HT-29 (cell line): ENCODE measurements around the gene SLC17A9. TPM values are rescaled to one million over a fixed set of nuclear protein-coding genes. Genes with fewer than 3 reads are reported as not detected.

ENCODE experiments used
- DNase-seq: peaks from one replicate; pipeline ENCODE4 v3.0.0-alpha.2; 2015; ENCODE audit warnings: low spot score
- total RNA-seq: library from RNA; depleted of rRNA; stranded (reverse); fragments of >200 nt; shearing (Covaris generic); gene quantifications from 2 replicates; pipeline ENCODE4 v1.2.3, GENCODE V29; 2014

The SLC17A9 gene
- total RNA-seq, 1 experiment from 2014 or later = 127 TPM

DNA sequence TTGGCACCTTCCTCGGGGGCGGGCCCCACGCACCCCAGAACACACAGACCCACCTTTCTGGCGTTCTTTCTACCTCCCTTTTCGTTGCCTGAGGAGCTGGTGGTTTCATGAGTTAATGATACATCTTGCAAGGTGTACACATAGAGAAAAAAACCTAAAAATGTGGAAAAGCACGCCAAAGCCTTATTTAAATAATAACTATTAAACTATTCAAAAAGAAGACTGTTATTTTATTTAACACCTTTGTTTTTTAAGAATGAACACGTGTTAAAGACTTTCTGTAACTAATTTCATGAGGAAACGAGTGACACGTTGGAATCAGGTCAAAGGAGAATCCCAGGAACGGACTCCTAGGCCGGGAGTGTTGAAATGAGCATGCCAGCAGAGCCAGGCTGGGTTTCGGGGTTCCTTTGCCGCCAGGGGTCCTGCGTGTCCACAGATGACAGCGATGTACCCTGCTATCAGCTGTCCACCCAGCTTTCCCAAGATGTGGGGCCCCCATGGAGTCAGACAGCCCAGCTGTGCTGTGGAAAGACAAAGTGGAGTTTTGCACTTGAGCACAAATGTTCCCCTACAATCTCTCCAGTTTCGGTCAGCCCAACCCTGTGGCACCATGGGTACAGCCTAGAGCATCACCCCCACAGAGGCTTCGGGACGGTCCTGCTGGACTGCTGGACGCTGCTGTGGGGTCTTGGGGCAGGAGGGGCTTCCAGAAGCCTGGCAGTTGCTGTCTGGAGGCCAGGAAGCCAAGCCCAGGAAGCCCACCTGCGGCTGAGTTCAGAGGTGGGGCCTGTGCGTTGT lies 16.1 kb downstream of the SLC17A9 start:
- no peak for DNase-seq

DNA sequence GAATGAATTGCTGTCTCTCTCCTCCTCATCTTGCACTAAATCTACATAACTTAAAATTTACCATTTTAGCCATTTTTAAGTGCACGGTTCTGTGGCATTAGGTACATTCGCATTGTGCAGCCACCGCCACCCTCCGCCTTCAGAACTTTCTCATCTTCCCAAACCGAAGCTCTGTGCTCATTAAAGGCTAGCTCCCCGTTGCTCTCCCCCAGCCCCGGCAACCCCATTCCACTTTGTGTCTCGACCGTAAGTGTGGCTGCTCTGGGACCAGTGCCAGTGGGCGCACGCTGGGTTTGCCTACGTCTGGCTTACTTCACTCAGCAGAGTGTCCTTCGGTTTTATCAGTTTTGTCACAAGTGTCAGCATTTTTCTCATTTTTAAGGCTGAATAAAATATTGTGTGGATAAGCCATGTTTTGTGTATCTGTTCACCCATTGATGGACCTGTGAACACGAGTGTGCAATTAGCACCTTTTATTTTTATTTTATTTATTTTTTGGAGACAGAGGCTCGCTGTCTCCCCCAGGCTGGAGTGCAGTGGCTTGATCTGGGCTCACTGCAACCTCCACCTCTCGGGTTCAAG lies 16.8 kb downstream of the SLC17A9 start:
- no peak for DNase-seq

DNA sequence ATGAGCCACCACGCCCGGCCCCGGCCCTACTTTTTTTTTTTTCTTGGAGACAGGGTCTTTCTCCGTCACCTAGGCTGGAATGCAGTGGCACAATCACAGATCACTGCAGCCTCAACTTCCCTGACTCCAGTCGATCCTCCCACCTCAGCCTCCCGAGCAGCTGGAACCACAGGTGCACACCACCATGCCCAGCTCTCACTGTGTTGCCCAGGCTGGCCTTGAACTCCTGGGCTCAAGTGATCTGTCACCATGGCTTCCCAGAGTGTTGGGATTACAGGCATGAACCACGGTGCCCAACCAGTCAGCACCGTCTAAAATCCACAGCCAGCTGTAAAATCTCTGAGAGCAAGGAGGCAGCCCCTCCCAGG lies 17.4 kb downstream of the SLC17A9 start:
- DNase-seq = no peak

DNA sequence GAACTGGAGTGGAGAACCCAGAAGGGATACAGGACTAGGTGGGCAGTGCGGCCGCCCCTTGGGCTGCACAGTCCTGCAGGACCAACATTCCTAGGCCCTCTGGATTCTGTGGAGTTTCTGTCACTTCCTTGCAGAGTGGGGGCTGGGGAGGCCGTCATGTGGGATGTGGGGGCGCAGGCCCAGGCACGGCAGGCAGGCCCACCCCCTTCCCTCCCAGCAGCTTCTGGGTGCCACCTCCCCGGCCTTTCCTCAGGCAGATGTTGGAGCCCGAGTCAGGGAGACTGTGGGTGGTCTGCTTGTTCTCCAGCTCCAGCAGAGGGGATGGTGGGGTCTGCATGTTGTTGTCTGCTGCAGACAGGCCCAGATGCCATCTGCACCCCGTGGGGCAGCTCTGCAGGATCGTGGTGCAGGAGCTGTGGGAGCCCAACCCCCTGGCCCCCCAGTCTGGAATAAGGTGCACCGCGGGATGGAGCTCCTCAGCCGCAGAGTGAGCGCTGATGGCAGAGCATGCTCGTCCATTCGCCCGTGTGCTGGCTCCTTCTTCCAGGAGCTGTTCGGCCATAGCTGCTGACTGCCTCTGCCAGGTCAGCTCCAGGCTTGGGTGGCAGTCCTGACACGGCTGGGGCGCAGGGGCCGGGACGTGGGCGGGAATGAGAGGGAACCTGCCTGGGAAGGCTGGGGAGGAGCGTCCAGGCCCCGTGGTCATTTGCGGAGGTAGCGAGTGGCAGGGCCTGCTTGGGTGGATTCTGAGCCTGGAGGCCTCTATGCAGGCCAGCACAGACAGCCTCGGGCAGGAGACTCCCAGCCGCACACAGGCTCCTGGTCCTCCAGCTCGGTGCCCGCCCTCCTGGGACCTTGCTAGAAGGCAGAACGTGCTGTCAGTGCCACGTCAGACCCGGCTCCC lies 18.1 kb downstream of the SLC17A9 start:
- DNase-seq = peak; percentile 52

DNA sequence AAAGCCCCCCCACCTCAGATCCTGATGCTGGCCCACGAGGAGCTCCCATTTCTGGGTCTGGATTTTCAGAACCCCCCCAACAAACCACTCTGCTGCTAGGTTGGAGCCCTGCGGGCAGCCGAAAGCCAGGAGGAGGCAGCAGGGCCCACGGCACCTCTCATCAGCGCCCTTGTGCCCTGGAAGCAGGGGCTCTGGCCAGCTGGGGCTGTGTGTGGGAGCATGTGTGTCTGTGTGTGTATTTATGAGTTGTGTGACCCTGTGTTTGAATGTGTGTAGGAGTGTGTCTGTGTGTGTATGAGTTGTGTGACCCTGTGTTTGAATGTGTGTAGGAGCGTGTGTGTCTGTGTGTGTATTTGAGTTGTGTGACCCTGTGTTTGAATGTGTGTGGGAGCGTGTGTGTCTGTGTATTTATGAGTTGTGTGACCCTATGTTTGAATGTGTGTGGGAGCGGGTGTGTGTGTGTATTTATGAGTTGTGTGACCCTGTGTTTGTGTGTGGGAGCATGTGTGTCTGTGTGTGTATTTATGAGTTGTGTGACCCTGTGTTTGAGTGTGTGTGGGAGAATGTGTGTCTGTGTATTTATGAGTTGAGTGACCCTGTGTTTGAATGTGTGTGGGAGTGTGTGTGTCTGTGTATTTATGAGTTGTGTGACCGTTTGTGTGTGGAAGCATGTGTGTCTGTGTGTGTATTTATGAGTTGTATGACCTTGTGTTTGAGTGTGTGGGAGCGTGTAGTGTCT lies 18.9 kb downstream of the SLC17A9 start:
- no peak for DNase-seq

DNA sequence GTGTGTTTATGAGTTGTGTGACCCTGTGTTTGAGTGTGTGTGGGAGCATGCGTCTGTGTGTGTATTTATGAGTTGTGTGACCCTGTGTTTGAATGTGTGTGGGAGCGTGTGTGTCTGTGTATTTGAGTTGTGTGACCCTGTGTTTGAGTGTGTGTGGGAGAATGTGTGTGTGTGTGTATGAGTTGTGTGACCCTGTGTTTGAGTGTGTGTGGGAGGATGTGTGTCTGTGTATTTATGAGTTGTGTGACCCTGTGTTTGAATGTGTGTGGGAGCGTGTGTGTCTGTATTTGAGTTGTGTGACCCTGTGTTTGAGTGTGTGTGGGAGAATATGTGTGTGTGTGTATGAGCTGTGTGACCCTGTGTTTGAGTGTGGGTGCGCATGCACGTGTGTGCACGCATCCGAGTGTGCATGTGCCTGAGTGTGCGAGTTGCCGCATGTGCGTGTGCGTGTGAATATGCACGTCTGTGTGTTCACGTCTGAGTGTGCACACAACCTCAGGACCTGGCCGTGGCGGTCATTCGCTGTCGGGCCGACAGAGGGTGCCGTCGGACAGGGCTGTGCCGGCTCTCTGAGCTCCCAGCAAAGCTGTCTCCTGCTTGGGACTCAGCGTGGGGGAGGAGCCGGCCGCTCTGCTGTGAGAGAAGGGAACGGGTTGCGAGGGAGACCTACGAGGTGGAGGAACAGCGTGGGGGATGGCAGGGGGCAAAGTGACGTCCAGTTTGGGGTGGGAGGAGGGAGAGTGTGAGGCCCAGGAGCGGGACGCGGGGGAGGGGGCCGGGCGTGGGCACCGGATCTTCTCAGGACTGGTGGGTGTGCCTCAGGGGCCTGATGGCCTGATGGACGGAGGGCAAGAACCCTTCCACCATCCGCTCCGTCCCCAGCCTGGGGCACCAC lies 19.7 kb downstream of the SLC17A9 start:
- DNase-seq = peak; percentile 94

DNA sequence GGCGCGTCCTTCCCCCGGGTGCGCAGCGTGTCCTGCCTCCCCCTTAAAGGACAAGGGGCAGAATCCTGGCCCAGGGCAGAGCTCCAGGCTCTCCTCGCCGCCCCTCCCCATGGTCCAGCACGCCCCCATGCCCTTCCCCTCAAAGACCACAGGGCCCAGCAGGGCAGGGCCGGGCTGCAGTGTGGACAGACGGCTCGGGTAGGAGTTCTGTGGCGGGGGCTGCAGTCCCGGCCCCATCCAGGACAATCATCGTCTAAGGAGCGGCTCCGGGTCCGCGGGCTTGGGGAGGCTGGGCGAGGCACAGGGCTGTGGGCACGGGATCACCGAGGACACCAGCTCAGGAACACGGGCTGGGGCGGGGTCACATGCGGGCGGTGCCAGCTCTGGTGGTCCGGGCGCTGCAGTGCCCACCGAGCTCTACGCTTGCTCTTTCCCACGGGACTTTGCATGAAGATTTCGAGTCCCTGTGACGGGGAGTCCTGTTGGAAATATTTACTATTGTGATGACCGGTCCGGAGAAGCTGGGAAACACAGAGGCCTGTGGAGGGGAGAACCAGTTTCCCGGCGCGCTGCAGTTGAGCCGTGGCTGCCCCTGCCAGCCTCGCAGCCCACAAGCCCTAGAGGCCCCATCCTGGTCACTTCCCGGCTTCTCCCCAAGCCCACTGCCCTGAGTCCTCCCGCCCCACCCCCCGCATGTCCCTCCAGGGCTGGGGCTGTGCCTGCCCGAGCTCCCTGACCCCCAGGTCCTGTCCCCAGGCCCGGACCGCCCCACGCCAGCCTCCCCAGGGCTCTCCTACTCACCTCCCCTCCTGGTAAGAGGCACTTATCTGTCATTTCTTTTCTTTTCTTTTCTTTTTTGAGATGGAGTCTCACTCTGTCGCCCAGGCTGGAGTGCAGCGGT lies 20.6 kb downstream of the SLC17A9 start:
- no peak for DNase-seq

DNA sequence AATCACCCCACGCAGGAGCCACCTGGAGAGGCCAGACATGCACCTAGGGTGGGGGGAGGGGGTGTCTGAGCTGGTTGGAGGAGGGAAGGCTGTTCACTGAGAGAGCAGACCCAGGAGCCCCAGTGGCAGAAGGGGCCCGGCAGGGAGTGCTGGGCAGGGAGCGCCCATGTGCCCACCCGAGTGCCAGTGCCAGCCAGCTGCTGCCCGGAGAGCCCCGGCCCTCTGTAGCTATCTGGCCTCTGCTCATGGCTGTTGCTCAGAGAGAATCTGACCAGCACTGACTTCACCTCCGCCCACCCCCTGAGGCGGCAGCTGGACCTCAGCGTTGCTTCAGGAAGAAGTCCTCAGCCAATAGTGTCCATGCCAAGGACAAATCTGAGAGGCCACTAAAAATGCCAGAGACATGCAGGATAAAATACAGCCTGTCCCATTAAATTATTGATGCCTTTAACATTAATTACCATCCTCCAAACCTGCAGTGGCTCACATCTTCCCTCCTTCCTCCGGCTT lies 22.8 kb downstream of the SLC17A9 start:
- no peak for DNase-seq

DNA sequence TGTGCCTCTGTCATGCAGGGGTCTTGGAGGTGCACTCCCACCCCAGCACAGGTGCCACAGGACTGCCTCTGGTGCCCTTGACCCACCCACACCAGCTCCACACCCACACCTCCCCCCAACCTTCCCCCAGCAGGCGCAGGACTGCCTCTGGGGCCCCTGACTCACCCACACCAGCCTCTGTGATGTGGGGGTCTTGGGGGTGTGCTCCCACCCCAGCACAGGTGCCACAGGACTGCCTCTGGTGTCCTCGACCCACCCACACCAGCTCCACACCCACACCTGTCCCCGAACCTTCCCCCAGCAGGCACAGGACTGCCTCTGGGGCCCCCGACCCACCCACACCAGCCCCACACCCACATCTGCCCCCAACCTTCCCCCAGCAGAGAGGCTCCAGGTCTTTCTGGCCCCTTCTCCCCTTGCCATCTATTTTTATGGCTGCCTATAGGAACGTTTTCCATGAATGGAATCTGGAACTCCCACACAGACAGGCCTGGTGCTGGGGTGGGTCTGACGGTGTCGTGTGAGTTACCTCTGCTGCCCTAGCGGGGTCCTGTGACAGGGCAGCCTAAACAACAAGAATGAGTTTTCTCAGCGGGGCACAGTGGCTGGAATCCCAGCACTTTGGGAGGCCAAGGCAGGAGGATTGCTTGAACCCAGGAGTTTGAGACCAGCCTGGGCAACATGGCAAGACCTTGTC lies 23.5 kb downstream of the SLC17A9 start:
- no peak for DNase-seq

DNA sequence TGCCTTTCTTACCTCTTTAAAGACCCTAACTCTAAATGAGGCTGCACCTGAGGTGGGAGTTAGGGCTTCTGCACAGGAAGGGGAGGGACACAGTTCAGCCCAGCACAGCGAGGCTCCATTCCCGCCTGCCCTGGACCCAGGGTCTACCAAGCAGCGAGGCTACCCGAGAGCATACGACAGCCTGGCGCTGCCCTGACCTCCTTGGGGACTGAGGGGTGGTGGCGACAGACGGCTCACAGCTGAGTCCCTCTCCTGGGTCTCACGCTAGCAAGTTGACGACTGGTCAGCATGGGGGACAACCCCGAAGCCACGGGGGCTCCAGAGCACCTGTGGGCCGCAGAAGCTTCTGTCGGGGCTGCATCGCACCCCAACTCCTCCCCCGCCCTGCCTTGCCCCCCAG lies 24.4 kb downstream of the SLC17A9 start:
- no peak for DNase-seq

DNA sequence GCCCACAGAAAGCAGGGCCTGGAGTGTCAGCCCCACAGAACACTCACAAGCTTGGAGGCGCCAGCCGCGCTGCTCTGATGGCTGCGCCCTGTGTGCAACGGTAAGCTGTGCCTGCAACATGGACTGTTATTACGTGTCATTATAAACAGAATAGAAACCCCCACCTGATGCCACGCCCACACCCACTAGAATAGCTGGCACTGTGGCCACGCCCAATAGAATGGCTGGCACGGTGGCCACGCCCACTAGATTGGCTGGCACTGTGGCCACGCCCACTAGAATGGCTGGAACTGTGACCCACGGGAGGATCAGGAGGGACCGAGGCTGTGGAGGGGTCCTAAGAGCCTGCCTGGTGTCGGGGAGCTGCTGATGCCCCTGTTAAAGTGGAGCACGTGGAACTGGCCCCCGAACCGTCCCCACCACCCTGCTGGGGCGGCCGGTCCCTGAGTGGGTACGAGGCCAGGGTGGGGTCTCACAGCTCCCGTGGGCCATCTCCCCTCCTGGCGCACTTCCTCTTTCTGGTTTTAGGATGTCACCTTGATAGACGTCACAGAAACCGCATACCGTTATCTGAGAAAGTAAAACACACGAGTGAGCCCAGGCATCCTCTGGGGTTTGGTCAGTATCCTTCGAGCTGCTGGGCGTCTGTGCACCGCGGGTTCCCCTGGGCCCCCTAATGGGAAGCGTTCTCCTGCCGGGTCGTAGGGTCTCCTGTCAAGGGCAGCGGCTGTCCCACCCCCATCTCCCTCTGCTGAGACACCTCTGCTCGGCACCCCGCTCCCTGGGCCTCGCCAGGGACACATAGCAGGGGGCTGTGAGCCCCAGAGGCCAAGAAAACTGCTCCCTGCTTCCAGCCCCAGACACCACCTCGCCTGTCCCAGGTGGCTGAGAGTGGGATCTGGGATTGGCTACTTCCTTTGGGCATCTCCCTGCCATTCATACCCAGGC lies 25.4 kb downstream of the SLC17A9 start:
- peak; percentile 80 for DNase-seq

DNA sequence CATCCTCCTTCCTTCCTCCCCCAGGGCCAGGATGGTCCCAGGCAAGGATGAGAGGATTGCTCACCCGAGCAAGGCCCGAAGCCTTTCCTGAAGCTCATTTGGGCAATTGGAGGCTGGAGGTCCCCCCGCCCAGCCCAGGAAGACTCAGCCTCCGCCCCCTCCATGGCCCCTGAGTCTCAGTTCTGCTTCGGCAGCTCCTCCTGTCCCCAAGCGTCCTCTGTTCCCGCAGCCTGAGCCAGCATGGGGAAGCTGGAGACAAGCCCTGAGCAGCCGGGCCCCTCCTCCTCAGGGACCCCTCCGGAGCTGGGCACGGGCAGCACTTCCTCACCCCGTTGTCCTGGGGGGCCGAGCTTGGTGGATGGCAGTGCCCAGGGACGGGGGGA lies 26.0 kb downstream of the SLC17A9 start:
- no peak for DNase-seq

DNA sequence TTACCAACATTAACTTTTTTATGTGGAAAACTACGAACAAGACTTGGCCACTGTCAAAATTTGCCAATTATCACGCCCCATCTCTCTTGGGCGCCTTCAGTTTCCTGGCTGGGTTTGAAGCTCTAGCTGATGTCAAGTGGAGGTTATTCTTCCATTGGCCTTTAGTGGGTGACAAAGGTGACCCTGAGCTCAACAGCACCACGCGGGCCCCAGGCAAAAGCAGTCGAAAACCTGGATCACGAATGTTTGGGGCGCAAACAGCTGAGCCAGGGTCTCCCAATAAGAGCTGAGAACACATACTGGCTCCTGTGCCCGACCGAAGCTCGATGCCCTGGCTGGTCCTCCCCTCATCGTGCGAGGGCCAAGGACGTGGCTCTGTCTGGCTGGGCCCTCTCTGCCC lies 26.8 kb downstream of the SLC17A9 start:
- no peak for DNase-seq

DNA sequence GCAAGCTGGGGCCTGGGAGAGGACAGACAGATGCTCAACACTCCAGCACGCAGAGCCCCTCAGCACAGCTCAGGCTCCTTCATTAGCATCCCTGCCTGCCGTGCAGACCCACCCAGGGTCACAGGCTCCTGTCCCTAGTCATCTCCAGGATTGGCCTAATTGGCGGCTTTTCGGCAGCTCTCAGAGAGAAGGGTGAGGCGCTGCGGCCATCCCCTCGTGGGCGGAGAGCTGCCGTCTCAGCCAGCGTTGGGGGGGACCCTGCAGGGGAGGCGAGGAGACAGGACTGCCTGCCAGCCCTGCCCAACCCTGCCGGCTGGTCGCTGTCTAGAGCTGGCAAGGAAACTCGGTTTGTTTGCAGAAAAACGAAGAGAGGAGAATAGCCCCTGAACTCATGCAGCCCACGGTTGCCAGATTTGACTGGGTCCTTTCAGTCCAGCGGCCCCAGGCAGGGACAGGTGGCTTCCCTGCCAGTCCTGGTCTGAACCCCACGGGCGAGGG lies 27.4 kb downstream of the SLC17A9 start:
- no peak for DNase-seq

DNA sequence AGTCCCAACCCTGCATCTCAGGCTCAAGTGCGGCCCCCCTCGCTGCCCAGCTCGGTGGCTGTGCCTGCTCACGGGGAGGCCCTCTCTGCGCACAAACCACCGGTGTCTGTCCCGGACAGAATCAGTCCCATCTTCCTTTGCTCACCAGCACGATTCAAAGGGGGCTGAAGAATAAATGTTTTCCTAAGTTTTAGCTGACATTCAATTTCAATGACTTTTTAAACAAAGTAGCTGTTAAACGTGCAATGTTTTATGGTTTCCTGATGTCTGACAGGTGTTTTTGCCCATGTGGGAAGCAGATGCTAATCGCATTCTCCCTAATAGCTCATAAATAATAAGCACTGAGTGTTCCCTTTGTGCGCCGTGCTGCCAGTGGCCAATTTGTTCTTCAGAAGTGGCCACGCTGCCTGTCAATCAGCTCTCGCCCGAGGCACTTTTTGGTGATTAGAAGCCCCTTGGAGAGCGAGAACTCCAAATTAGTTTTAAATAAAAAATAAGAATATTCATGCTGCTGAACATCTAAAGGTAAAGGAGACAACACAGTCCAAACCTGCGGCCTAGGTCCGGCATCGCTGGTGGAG lies 28.0 kb downstream of the SLC17A9 start:
- no peak for DNase-seq

DNA sequence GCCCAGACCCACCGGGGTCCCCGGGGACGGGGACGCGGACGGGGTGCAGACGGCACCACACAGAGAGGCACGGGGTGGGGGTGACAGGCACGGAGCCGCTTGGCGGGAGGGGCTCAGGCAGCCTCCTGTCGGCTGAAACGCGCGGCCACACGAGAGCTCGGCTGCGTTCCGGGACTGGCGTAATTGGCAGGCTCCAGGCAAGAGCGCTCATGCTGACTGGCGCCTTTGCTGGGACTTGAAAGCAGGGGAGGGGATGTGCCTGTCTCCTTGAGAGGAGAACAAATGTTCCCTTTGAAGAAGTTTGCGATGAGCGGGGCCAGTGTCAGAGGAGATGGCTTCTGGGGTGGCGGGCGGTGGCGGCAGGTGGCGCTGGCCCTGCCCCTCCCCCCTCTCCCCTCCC lies 28.5 kb downstream of the SLC17A9 start:
- no peak for DNase-seq
